GM23338 (cell line): Measurements from ENCODE around the gene KIAA0753. TPM values are rescaled to one million over a fixed set of nuclear protein-coding genes. Genes with fewer than 3 reads are reported as not detected.

Experiments
- ATAC-seq: fragments of 200-7000 bp; cut with Tn5 transposase; 3 replicates; pipeline ENCODE4 v1.9.1; 2020
- DNase-seq: peaks from one replicate; pipeline ENCODE4 v3.0.0-alpha.2; 2015; ENCODE audit warnings: low spot score
- H2AFZ ChIP-seq: fragments of 200-600 bp; sonication (generic); 2 replicates; pipeline ENCODE4 v1.8.0; 2016; ENCODE audit warnings: antibody characterized with exemption, mild to moderate bottlenecking, moderate library complexity
- H3F3A ChIP-seq: fragments of 200-600 bp; sonication (generic); replicated peaks from 2 replicates; pipeline ENCODE4 v1.8.0; 2017; ENCODE audit warnings: antibody characterized with exemption, mixed run types, low read depth
- H3K27ac ChIP-seq: fragments of 200-600 bp; sonication (generic); 2 replicates; pipeline ENCODE4 v1.6.1; 2016; ENCODE audit warnings: low read depth
- H3K27me3 ChIP-seq: fragments of 200-600 bp; sonication (generic); 2 replicates; pipeline ENCODE4 v1.8.0; 2016; ENCODE audit warnings: mild to moderate bottlenecking, mixed run types, moderate library complexity; ENCODE audit not compliant: insufficient read depth
- H3K36me3 ChIP-seq: fragments of 200-600 bp; sonication (generic); 2 replicates; pipeline ENCODE4 v1.8.0; 2016; ENCODE audit warnings: mild to moderate bottlenecking; ENCODE audit not compliant: insufficient read depth
- H3K4me1 ChIP-seq: fragments of 200-600 bp; sonication (generic); 2 replicates; pipeline ENCODE4 v1.8.0; 2016; ENCODE audit warnings: mild to moderate bottlenecking, moderate library complexity; ENCODE audit not compliant: insufficient read depth
- H3K4me2 ChIP-seq: fragments of 200-600 bp; sonication (generic); 2 replicates; pipeline ENCODE4 v1.7.1; 2017; ENCODE audit warnings: mixed run types
- H3K4me3 ChIP-seq: fragments of 200-600 bp; sonication (generic); 2 replicates; pipeline ENCODE4 v1.6.1; 2016; ENCODE audit warnings: mixed run types
- H3K79me2 ChIP-seq: fragments of 200-600 bp; sonication (generic); replicated peaks from 2 replicates; pipeline ENCODE4 v1.8.0; 2017; ENCODE audit warnings: mild to moderate bottlenecking; ENCODE audit not compliant: insufficient read depth
- H3K9me2 ChIP-seq: fragments of 200-600 bp; sonication (generic); 2 replicates; pipeline ENCODE4 v1.8.0; 2017; ENCODE audit not compliant: insufficient read depth
- H4K20me1 ChIP-seq: fragments of 200-600 bp; sonication (generic); replicated peaks from 2 replicates; pipeline ENCODE4 v1.8.0; 2017; ENCODE audit warnings: mild to moderate bottlenecking; ENCODE audit not compliant: insufficient read depth
- H3K27ac Mint-ChIP-seq: 2 replicates; pipeline ENCODE4 v1.8.0; 2020; ENCODE audit warnings: inconsistent platforms, mild to moderate bottlenecking, moderate library complexity, mixed read lengths
- H3K27me3 Mint-ChIP-seq: 3 replicates; pipeline ENCODE4 v1.8.0; 2022; ENCODE audit warnings: low read depth, mild to moderate bottlenecking, moderate library complexity, mixed read lengths, inconsistent platforms; ENCODE audit not compliant: insufficient read depth, poor library complexity
- H3K36me3 Mint-ChIP-seq: 3 replicates; pipeline ENCODE4 v1.8.0; 2021; ENCODE audit warnings: low read depth, mild to moderate bottlenecking, inconsistent platforms, moderate library complexity, mixed read lengths
- H3K4me1 Mint-ChIP-seq: 3 replicates; pipeline ENCODE4 v1.8.0; 2020; ENCODE audit warnings: mild to moderate bottlenecking, inconsistent platforms, mixed read lengths
- H3K4me3 Mint-ChIP-seq: 3 replicates; pipeline ENCODE4 v1.8.0; 2021; ENCODE audit warnings: moderate library complexity, mild to moderate bottlenecking, inconsistent platforms, mixed read lengths
- H3K9me3 Mint-ChIP-seq: 3 replicates; pipeline ENCODE4 v1.8.0; 2020; ENCODE audit warnings: moderate library complexity, mild to moderate bottlenecking, inconsistent platforms, mixed read lengths
- CREB1 ChIP-seq: fragments of 250-450 bp; sonication (Bioruptor Pico); IDR thresholded peaks from 2 replicates; pipeline ENCODE4 v1.5.0; 2020; ENCODE audit warnings: low read depth, mild to moderate bottlenecking, moderate library complexity
- CTCF ChIP-seq, 2 experiments: fragments of 200-600 bp in 1 of 2; sonication (generic) in 1 of 2; conservative IDR thresholded peaks; 2 replicates each; pipeline versions ENCODE4 v1.5.1 to v1.6.1; 2016 to 2017; ENCODE audit warnings: antibody characterized with exemption in 2 of 2, low read depth in 2 of 2, mild to moderate bottlenecking in 2 of 2, moderate library complexity in 1 of 2
- ETS1 ChIP-seq: IDR thresholded peaks from 2 replicates; pipeline ENCODE4 v1.6.1; 2016; ENCODE audit warnings: antibody characterized with exemption
- EZH2 ChIP-seq: fragments of 200-600 bp; sonication (generic); IDR thresholded peaks from one replicate; pipeline ENCODE4 v1.8.0; 2017; ENCODE audit warnings: antibody characterized with exemption, mild to moderate bottlenecking, low read depth; ENCODE audit not compliant: unreplicated experiment
- JUNB ChIP-seq: IDR thresholded peaks from one replicate; pipeline ENCODE4 v1.6.1; 2016; ENCODE audit warnings: antibody characterized with exemption; ENCODE audit not compliant: unreplicated experiment
- NANOG ChIP-seq: IDR thresholded peaks from 2 replicates; pipeline ENCODE4 v1.6.1; 2016; ENCODE audit warnings: antibody characterized with exemption, borderline replicate concordance
- POLR2AphosphoS5 ChIP-seq: IDR thresholded peaks from 2 replicates; pipeline ENCODE4 v1.6.1; 2016; ENCODE audit warnings: antibody characterized with exemption, low read depth
- REST ChIP-seq: IDR thresholded peaks from one replicate; pipeline ENCODE4 v1.6.1; 2018; ENCODE audit warnings: antibody characterized with exemption; ENCODE audit not compliant: unreplicated experiment
- STAT1 ChIP-seq: IDR thresholded peaks from one replicate; pipeline ENCODE4 v1.6.1; 2016; ENCODE audit warnings: antibody characterized with exemption; ENCODE audit not compliant: unreplicated experiment
- ZNF114 ChIP-seq: fragments of 250-450 bp; sonication (Bioruptor Pico); IDR thresholded peaks from 2 replicates; pipeline ENCODE4 v1.5.0; 2020; ENCODE audit warnings: mild to moderate bottlenecking, moderate library complexity
- ZNF331 ChIP-seq: fragments of 250-450 bp; sonication (Bioruptor Pico); IDR thresholded peaks from 2 replicates; pipeline ENCODE4 v1.5.0; 2020; ENCODE audit warnings: low read depth, mild to moderate bottlenecking, moderate library complexity
- ZNF462 ChIP-seq: fragments of 250-450 bp; sonication (Bioruptor Pico); IDR thresholded peaks from 2 replicates; pipeline ENCODE4 v1.5.0; 2020; ENCODE audit warnings: mild to moderate bottlenecking, moderate library complexity
- polyA plus RNA-seq: library from polyadenylated mRNA; unstranded; fragments of >200 nt; fragmentation: Nextera tagmentation; extraction: Ambion mirVana; gene quantifications from 2 replicates; pipeline ENCODE4 v1.2.1, GENCODE V29; 2016
- total RNA-seq: library from RNA; depleted of rRNA; stranded (reverse); fragments of >200 nt; shearing (Covaris generic); gene quantifications from 2 replicates; pipeline ENCODE4 v1.2.3, GENCODE V29; 2014

Gene KIAA0753
- total and polyA plus RNA-seq, 2 experiments from 2014 or later: 6.0 to 27.8 TPM

GRCh38 chr17:6638046-6638908 is 2.2 kb downstream of the KIAA0753 start:
- H3K36me3 ChIP-seq: peaks cover 21% of the 10 kb centered on the region
- Mint-ChIP-seq H3K9me3 (no peaks in the 10 kb centered on the region; the same call in 2 of the 3 replicates), H3K4me3 (peak overlapping the region; percentile 55), H3K36me3 (peaks cover 27% of the 10 kb centered on the region), H3K4me1 (peaks cover 18% of the 10 kb centered on the region), H3K27me3 (peaks cover 19% of the 10 kb centered on the region), H3K27ac (peak overlapping the region; percentile 74; the same call in 1 of the 2 replicates)
- peaks cover 12% of the 10 kb centered on the region for H3K4me1 ChIP-seq
- no peak for DNase-seq
- no peaks in the 10 kb centered on the region for H3K27me3 ChIP-seq
- no peak overlapping the region for H3K4me2 ChIP-seq
- H3K79me2 ChIP-seq: peaks cover 30% of the 10 kb centered on the region
- H4K20me1 ChIP-seq: peaks cover 3% of the 10 kb centered on the region; the same call in 1 of the 2 replicates
- no peak overlapping the region for H3K27ac ChIP-seq
- H3K9me2 ChIP-seq: no peaks in the 10 kb centered on the region
- TF ChIP-seq ETS1: no peak
- no peak for TF ChIP-seq JUNB
- TF ChIP-seq REST: no peak
- no peak for TF ChIP-seq CREB1 (CRISPR knock-in tag)
- no peak for TF ChIP-seq NANOG
- no peak for TF ChIP-seq EZH2
- no peak for TF ChIP-seq POLR2AphosphoS5
- TF ChIP-seq ZNF462: no peak
- TF ChIP-seq STAT1: no peak
- no peak for TF ChIP-seq CTCF (conservative IDR thresholded peaks at IDR 0.05; ENCODE audit: low read depth in 2 of 2)
- TF ChIP-seq ZNF114 (CRISPR knock-in tag): no peak
- TF ChIP-seq ZNF331: no peak
- H3F3A ChIP-seq: peaks cover 7% of the 10 kb centered on the region; the same call in 1 of the 2 replicates
- ATAC-seq: no peak
- no peak overlapping the region for H2AFZ ChIP-seq
- no peak overlapping the region for H3K4me3 ChIP-seq
